PC-9 (cell line): Measurements from ENCODE around the gene PRKAG2. TPM values are rescaled to one million over a fixed set of nuclear protein-coding genes. Genes with fewer than 3 reads are reported as not detected.

Experiments
- BruUV-seq: library from RNA; stranded (reverse); fragments of 400-500 nt; replicated peaks from 2 replicates; lab custom pipeline; 2021; lab: Mats Ljungman, UMichigan
- CTCF ChIA-PET: fragments of 300-600 bp; sonication (Branson Sonifier 250); formaldehyde crosslinking; loops from one replicate; lab custom pipeline; 2022; ENCODE audit warnings: antibody characterized with exemption; lab: Charles Lee
- POLR2A ChIA-PET: fragments of 300-600 bp; sonication (Branson Sonifier 250); formaldehyde crosslinking; loops from one replicate; lab custom pipeline; 2022; ENCODE audit warnings: antibody characterized with exemption; ENCODE audit not compliant: unreplicated experiment; lab: Charles Lee
- DNase-seq, 2 experiments: peaks; one replicate each; pipeline versions ENCODE4 v3.0.0 to v3.0.0-alpha.2; 2015 to 2022; ENCODE audit warnings: mixed read lengths in 1 of 2
- H2AFZ ChIP-seq: fragments of 200-600 bp; sonication (generic); 2 replicates; pipeline ENCODE4 v1.8.1; 2017; ENCODE audit warnings: antibody characterized with exemption
- H3F3A ChIP-seq: fragments of 200-600 bp; sonication (generic); 2 replicates; pipeline ENCODE4 v1.8.1; 2017; ENCODE audit warnings: antibody characterized with exemption, mild to moderate bottlenecking, low read depth; ENCODE audit not compliant: insufficient read depth
- H3K27ac ChIP-seq: fragments of 200-600 bp; sonication (generic); 2 replicates; pipeline ENCODE4 v1.6.1; 2016; ENCODE audit warnings: mixed run types
- H3K27me3 ChIP-seq: fragments of 200-600 bp; sonication (generic); 2 replicates; pipeline ENCODE4 v1.6.1; 2016; ENCODE audit warnings: low read depth, mixed run types; ENCODE audit not compliant: insufficient read depth
- H3K36me3 ChIP-seq: fragments of 200-600 bp; sonication (generic); 2 replicates; pipeline ENCODE4 v1.6.1; 2016; ENCODE audit warnings: low read depth, mixed run types
- H3K4me1 ChIP-seq: fragments of 200-600 bp; sonication (generic); replicated peaks from 2 replicates; pipeline ENCODE4 v1.6.1; 2016; ENCODE audit warnings: mixed run types; ENCODE audit not compliant: insufficient read depth
- H3K4me2 ChIP-seq: fragments of 200-600 bp; sonication (generic); 2 replicates; pipeline ENCODE4 v1.6.1; 2017; ENCODE audit warnings: mixed run types
- H3K4me3 ChIP-seq: fragments of 200-600 bp; sonication (generic); 2 replicates; pipeline ENCODE4 v1.6.1; 2016; ENCODE audit warnings: mixed run types
- H3K79me2 ChIP-seq: fragments of 200-600 bp; sonication (generic); 2 replicates; pipeline ENCODE4 v1.6.1; 2017; ENCODE audit warnings: low read depth, mixed run types
- H3K9me2 ChIP-seq: fragments of 200-600 bp; sonication (generic); 2 replicates; pipeline ENCODE4 v1.8.1; 2017; ENCODE audit warnings: mild to moderate bottlenecking; ENCODE audit not compliant: insufficient read depth
- H3K9me3 ChIP-seq: fragments of 200-600 bp; sonication (generic); 2 replicates; pipeline ENCODE4 v1.8.1; 2016; ENCODE audit warnings: low read depth; ENCODE audit not compliant: insufficient read depth
- H4K20me1 ChIP-seq: fragments of 200-600 bp; sonication (generic); 2 replicates; pipeline ENCODE4 v1.8.1; 2017; ENCODE audit not compliant: insufficient read depth
- CTCF ChIP-seq: fragments of 200-600 bp; sonication (generic); conservative IDR thresholded peaks from 2 replicates; pipeline ENCODE4 v1.6.1; 2017; ENCODE audit warnings: mixed run types, antibody characterized with exemption, mild to moderate bottlenecking, moderate library complexity
- EZH2 ChIP-seq: fragments of 200-600 bp; sonication (generic); IDR thresholded peaks from 2 replicates; pipeline ENCODE4 v1.8.0; 2017; ENCODE audit warnings: antibody characterized with exemption, low read depth
- intact Hi-C: fragments of 100-400 bp; cut with micrococcal nuclease; formaldehyde crosslinking; loops from one replicate; pipeline ENCODE4 v1.10.0; 2022; ENCODE audit not compliant: unreplicated experiment
- total RNA-seq: library from RNA; stranded (reverse); gene quantifications from 2 replicates; pipeline ENCODE4 v1.2.3, GENCODE V29; 2021

PRKAG2 gene
- total RNA-seq, 1 experiment from 2014 or later, result 37.3 TPM

- no peaks in the 10 kb centered on the region for H3K27me3 ChIP-seq
- no peaks in the 10 kb centered on the region for H3K9me3 ChIP-seq
- H3F3A ChIP-seq, result 0 out of 2 replicates have a peak, but pooled peaks cover 4% of the 10 kb centered on the region
- no peak overlapping the region for H2AFZ ChIP-seq
- no peaks in the 10 kb centered on the region for H3K9me2 ChIP-seq
- BruUV-seq, result no TSS peak
- peaks cover 8% of the 10 kb centered on the region; the same call in 1 of the 2 replicates for H3K4me1 ChIP-seq
- POLR2A ChIA-PET, result no interaction called here
- H3K79me2 ChIP-seq, result no peaks in the 10 kb centered on the region
- H3K36me3 ChIP-seq, result no peaks in the 10 kb centered on the region
- H3K4me3 ChIP-seq, result no peak overlapping the region
- CTCF ChIA-PET, result no interaction called here
- DNase-seq, result no peak
- intact Hi-C loops, result no loop called here
- TF ChIP-seq CTCF (no peak), EZH2 (no peak)
- H4K20me1 ChIP-seq, result no peaks in the 10 kb centered on the region
- H3K27ac ChIP-seq, result no peak overlapping the region
- no peak overlapping the region for H3K4me2 ChIP-seq
Measured at GRCh38 chr7:151719897-151720242, 157.0 kb downstream of the PRKAG2 start.

GRCh38 chr7:151719031-151719896 is 157.7 kb downstream of the PRKAG2 start:
- Histone ChIP-seq H4K20me1 (no peaks in the 10 kb centered on the region), H3K9me2 (no peaks in the 10 kb centered on the region), H3K79me2 (no peaks in the 10 kb centered on the region), H3K4me1 (peaks cover 8% of the 10 kb centered on the region; the same call in 1 of the 2 replicates), H3K9me3 (no peaks in the 10 kb centered on the region), H3K27ac (no peak overlapping the region), H3K27me3 (no peaks in the 10 kb centered on the region), H2AFZ (no peak overlapping the region), H3F3A (0 out of 2 replicates have a peak, but pooled peaks cover 4% of the 10 kb centered on the region), H3K36me3 (no peaks in the 10 kb centered on the region), H3K4me3 (no peak overlapping the region), H3K4me2 (no peak overlapping the region)
- intact Hi-C loops, result no loop called here
- no peak for DNase-seq
- no peak for TF ChIP-seq CTCF
- TF ChIP-seq EZH2, result no peak
- POLR2A ChIA-PET, result no interaction called here
- CTCF ChIA-PET, result no interaction called here
- BruUV-seq, result no TSS peak

- POLR2A ChIA-PET, result no interaction called here
- Histone ChIP-seq H3K4me2 (no peak overlapping the region), H3K4me3 (no peak overlapping the region), H3K9me3 (no peaks in the 10 kb centered on the region), H4K20me1 (no peaks in the 10 kb centered on the region), H3K27me3 (no peaks in the 10 kb centered on the region), H3K4me1 (peaks cover 8% of the 10 kb centered on the region; the same call in 1 of the 2 replicates), H3K36me3 (no peaks in the 10 kb centered on the region), H3K27ac (no peak overlapping the region), H3K9me2 (no peaks in the 10 kb centered on the region), H3K79me2 (no peaks in the 10 kb centered on the region), H3F3A (0 out of 2 replicates have a peak, but pooled peaks cover 4% of the 10 kb centered on the region), H2AFZ (no peak overlapping the region)
- intact Hi-C loops, result no loop called here
- DNase-seq, result no peak
- CTCF ChIA-PET, result interaction anchor here (0.7 kb wide), 1 partner anchor 92 kb away, joined by 5 read pairs; no protein-coding TSS in a partner anchor
- no peak for TF ChIP-seq CTCF
- BruUV-seq, result no TSS peak
Measured at GRCh38 chr7:151717918-151718317, 159.0 kb downstream of the PRKAG2 start.
